IPS DF 4.7 (cell line): ENCODE results near the gene AK5.

Experiments
- DNase-seq: peaks from one replicate; pipeline ENCODE4 v3.0.0-alpha.2; 2013; ENCODE audit warnings: low spot score; ENCODE audit errors: extremely low read depth

Gene AK5

GRCh38 chr1:77539519-77540142, 257.8 kb downstream of the AK5 start:
- no peak for DNase-seq

GRCh38 chr1:77540501-77541161, 258.8 kb downstream of the AK5 start:
- DNase-seq, result no peak

- DNase-seq, result no peak
Measured at GRCh38 chr1:77541162-77541545, 259.3 kb downstream of the AK5 start.

- DNase-seq, result no peak
Measured at GRCh38 chr1:77542813-77543420, 261.1 kb downstream of the AK5 start.

GRCh38 chr1:77543822-77544448, 262.1 kb downstream of the AK5 start:
- no peak for DNase-seq

- no peak for DNase-seq
Measured at GRCh38 chr1:77544845-77545244, 263.0 kb downstream of the AK5 start.

- DNase-seq, result no peak
Measured at GRCh38 chr1:77545970-77546369, 264.2 kb downstream of the AK5 start.

- no peak for DNase-seq
Measured at GRCh38 chr1:77546890-77547289, 265.1 kb downstream of the AK5 start.

- no peak for DNase-seq
Measured at GRCh38 chr1:77548285-77548684, 266.5 kb downstream of the AK5 start.

- no peak for DNase-seq
Measured at GRCh38 chr1:77550135-77550534, 268.3 kb downstream of the AK5 start.

- DNase-seq, result no peak
Measured at GRCh38 chr1:77552626-77553025, 270.8 kb downstream of the AK5 start.

- no peak for DNase-seq
Measured at GRCh38 chr1:77553568-77554291, 271.9 kb downstream of the AK5 start.

GRCh38 chr1:77556045-77556444, 274.2 kb downstream of the AK5 start:
- no peak for DNase-seq

- no peak for DNase-seq
Measured at GRCh38 chr1:77557053-77557452, 275.2 kb downstream of the AK5 start.

GRCh38 chr1:77558591-77559164, 276.9 kb downstream of the AK5 start:
- DNase-seq, result no peak

- DNase-seq, result no peak
Measured at GRCh38 chr1:77560741-77561140, 278.9 kb downstream of the AK5 start.

GRCh38 chr1:77562596-77563150, 280.9 kb downstream of the AK5 start:
- DNase-seq, result no peak

GRCh38 chr1:77565321-77565720, 283.5 kb downstream of the AK5 start:
- no peak for DNase-seq

- no peak for DNase-seq
Measured at GRCh38 chr1:77571642-77572041, 289.8 kb downstream of the AK5 start.

GRCh38 chr1:77579547-77579946, 297.7 kb downstream of the AK5 start:
- DNase-seq, result no peak

GRCh38 chr1:77582905-77583304, 301.1 kb downstream of the AK5 start:
- DNase-seq, result no peak
